Measurements from ENCODE around the gene ZNF280B.

- TF ChIP-seq POLR2A (IDR thresholded peaks at IDR 0.05) (no peak), CTCF (IDR thresholded peaks at IDR 0.05) (no peak)
Observed at GRCh38 chr22:22546490-22546889, 37.9 kb upstream of the ZNF280B start.
